NCI-H345 (cell line): ENCODE results near the gene ADAMTS2.
A peak's percentile ranks its signal among the peaks of the same experiment; 100 is the strongest.

ENCODE experiments used
- DNase-seq: peaks from one replicate; lab custom pipeline; 2025; lab: John Stamatoyannopoulos, UW

Gene ADAMTS2

DNA sequence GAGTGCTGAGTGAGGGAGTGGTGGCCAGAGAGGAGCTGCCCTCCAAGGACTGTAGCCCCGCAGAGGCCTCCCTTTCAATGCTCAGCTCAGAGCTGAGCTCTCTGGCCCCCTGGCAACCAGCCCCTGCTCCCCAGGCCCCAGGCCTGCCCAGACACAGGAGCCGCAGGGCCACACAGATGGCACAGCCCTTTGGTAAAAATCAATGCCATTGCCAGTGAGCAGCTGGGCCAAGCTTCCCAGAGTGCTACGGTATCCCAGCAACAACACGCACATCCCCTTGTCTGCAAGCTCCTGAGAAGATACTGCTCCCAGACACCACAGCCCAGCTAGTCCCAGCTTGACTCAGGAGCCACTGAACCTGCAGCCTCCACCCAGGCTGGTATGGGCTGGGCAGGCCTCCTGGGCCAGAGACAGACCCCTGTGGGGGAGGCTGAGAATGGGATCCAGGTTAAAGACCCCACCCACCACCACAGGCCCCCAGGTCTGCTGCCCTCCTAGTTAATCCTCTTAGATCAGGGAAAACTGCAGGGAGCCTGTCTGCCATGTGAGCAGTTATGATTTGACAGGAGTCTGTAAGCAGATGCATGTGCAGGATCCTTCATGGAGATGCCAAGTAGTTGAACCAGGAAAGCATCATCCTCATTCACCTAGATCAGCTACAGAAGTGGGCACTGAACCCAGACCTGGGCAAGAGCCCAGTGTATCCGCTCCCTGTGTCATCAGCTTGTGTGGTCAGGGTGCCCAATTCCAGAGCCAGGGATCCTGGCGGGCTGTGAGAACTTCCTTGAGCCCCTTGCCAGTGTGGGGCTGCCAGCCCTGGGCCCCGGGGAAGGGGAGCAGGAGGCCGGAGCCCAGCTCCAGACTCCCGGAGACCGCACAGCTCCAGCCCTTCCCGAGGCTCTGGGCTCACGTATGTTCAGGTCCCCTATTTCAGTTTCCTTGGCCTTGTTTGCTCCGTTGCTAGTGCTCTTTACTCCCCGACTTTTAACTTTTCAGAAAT, 26.7 kb upstream of the ADAMTS2 start:
- DNase-seq, result peak; percentile 78

DNA sequence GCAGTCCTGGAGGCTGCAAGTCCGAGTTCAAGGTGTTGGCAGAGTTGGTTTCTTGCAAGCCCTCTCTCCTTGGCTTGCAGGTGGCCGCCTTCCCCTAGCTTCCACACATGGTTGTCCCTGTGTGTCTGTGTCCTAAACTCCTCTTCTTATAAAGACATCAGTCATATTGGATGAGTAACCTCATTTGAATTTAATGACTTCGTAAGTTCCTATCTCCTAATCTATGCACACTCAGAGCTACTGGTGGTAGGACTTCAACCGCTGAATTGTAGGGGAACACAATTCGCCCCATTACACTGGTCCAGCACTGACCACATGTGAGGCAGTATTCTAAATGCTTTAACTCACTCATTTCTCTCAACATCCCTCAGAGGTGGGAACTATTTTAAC, 25.9 kb upstream of the ADAMTS2 start:
- DNase-seq, result no peak

DNA sequence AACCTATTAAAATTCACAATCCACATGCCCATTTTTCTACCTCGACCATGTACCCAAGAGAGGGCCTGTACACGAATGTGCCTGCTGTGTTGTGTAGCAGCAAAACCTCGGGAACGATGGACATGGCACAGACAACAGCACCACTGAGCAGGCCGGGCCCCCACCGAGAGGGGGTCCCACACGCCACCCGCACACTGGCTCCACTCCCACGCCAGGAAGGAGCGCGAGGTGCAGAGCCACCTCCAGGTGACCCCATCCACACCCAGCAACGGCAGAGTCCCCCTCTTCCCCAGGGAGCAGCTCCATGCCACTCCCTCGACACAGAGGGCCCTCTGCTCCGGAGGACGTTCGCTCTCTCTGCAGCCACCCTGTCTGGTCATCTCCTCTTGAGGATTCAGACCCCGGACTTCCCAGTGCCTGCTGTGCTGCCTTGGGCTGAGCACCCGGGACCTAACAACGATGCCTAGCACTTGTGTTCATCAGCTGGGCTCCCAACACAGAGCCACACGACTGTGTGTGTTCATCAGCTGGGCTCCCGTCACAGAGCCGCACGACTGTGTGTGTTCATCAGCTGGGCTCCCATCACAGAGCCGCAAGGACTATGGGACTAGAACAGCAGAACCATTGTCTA, 25.3 kb upstream of the ADAMTS2 start:
- no peak for DNase-seq

DNA sequence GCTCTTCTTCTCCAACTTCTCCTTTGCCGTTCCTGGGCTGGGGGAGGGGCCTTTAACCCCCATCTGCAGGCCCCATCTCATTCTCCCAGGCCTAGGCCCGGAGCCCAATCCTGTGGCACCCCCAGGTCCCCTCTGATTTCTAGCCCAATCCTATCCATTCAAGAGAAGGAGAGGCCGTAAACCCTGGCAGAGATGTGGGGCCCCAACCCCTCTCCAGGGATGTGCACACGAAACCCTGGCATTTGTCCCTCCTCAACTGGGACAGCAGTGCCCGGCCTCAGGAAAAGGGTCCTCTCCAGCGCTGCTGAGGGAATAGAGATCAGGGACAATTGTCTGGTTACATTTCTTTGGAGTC, 24.2 kb upstream of the ADAMTS2 start:
- DNase-seq, result no peak

DNA sequence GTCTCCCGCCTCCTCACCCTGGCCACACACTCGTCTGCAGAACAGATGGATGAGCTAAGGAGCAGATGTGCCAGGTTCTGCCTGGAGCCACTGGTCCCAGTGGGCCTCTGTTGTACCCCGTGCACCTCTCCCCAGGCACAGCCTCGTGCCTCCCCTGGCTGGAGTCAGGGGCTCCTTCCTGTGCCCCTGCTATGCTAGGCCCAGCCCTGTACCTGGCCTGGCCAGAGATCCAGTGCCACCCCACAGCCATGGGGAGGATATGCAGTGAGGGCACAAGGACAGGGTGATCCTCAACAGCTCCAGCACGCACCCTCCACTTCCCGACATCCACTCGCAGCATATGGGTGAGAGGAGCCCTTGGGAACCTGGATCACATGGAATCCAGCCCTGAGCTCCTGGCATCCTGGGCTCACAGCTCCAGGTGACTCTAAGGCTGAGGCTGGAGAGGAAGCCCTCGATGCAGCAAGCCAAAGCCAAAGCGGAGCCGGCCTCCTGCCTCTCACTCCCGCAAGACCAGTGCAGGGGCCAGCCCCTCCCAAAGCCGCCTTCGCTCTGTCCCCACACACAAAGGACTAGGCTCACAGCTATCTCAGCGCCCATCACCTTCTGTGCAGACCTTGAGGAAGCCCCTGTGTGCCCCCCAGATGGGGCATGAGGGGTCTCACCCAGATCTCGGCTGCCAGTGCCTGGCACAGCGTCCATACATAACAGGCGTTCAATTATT, 23.7 kb upstream of the ADAMTS2 start:
- no peak for DNase-seq

DNA sequence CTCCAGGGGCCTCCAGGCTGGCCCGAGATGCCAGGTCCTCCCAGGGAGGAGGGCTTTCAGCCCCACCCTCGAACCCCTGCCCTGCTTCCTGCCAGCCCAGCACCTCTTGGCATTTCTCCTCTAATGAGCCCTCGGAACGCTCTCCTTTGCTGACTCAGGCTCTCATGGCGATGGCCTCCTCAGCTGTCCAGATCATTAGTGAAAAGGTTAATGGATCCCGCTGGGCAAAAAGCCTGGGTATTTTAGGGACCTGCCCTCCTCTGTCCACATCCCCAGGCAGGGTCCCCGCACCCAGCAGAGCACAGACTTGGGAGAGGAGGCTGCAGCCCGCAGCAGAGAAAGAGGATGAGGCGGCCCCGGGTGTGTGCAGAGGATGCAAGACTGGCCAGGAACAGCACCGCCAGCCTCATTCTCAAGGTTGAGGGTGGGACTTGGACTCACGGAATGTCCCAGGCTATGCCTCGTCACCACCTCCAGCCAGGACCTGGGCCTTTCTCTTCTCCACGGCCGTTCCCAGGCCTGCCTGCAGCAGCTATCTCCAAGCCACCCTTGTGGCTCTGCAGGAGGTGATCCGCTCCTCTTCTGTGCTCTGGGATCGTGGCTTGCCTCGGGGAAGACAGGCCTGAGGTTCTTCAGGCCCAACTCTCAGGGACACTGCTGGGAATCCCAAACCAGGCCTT, 23.0 kb upstream of the ADAMTS2 start:
- DNase-seq, result no peak

DNA sequence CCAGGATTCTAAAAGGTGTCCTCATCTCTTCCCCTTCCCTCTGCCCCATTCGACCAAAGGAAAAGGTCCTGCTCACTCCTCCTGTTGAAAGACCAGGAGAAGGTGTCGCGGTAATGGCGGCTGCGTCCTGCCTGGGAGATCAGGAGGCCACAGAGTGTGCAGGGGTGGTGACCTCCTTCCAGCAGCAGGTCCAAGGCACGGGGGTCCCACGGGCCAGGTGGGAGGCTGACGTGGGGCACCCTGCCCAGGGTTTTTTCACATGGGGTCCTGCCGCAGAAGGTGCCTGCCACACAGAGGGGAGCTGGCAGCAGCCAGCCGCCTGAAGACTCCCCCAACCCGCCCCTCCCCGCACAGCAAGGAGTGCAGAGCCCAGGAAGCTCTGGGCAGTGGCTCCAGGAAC, 22.2 kb upstream of the ADAMTS2 start:
- no peak for DNase-seq

DNA sequence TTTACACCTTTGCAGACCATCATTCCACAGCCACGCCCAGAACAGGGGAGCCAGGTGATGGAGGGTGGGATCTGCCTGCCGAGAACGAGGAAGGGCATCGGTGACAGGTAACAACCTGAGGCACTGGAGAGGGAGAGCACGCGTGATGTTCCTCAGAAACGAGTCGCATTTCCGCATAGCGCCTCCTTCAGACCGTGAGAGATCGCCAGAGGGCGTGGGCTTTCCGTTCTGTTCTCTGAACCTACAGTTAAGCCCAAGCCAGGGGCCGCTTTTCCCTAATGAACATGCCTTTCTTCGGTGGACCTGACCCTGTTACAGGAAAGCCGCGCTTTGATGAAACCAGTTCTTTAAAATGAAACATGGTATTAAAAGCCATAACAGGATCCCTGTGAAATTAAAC, 17.1 kb upstream of the ADAMTS2 start:
- no peak for DNase-seq

DNA sequence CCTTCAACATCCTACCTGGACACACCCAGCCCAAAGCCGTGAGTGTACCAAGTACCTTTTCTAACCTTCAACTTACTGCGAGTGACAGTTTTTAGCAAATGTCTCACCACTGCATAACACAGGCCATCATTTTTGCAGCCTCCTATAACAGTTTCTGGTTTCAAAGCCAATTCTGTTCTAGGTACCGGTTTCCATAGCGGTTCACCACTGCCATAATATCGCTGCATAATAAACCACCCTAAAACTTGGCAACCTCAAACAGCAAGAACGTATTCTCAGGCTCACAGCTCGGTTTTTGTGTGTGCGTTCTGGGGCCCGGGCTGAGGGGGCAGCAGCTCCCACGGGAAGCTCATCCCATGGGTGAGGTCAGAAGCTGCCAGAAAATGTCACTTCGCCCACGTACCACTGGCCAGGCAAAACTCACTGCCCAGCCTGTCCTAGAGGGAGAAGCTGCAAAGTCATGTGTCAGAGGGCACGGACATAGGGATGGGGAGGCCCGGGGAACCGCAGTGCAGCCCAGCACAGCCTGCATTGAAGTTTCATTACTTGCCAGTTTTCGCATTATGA, 15.9 kb upstream of the ADAMTS2 start:
- DNase-seq, result no peak

DNA sequence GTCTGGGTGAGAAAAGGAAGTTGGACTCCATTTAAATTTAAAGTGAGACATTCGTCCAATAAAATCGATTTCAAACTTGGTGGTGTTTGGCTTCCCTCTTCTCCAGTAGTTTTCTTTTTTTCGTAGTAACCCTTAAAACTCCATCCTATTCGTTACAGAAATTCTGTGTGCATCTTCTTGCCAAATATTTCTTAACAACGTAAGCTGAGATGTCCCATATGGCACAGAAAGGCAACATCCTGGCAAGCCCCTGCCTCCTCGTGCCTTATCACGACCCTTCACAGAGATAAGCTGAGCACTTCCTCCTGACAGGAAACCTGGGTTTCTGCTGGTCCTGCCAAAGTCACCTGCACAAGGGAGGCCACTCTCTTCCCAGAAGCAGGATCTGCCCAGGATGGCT, 11.8 kb upstream of the ADAMTS2 start:
- DNase-seq, result no peak

DNA sequence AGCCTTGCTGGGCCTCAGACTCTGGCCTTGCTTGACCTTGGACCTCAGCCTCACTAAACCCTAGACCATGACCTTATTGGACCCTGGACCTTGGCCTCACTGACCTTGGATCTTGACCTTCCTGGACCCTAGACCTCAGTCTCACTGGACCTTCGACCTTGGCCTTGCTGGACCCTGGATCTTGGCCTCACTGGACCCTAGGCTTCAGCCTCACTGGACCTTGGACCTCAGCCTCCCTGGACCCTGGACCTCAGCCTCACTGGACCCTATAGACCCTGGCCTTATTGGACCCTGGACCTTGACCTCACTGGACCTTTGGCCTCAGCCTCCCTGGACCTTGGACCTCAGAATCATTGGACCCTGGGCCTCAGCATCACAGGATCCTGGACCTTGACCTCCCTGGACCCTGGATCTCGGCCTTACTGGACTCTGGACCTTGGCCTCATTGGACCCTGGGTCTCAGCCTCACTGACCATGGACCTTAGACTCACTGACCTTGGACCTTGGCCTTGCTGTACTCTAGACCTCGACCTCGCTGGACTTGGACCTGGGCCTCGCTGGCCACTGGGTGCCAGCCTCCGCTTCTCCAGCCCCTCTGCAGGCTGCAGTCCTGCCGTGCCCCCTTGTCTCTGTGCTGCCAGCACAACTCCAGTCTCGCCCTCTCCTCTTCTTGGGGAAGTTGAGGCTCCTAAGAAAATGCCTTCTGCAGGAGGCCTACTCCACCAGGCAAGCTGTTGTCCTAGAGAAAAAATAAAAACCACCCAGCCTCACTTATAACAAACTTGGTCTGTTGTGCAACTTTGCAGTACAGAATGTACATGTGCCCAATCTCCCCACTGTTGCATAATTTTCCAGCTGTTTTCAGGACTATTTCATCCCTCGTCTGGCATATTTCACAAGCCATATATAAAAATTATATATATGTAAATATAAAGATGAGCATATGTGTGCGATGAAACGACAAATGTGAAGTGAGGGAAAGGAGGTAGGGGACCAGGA, 11.0 kb upstream of the ADAMTS2 start:
- DNase-seq, result no peak

DNA sequence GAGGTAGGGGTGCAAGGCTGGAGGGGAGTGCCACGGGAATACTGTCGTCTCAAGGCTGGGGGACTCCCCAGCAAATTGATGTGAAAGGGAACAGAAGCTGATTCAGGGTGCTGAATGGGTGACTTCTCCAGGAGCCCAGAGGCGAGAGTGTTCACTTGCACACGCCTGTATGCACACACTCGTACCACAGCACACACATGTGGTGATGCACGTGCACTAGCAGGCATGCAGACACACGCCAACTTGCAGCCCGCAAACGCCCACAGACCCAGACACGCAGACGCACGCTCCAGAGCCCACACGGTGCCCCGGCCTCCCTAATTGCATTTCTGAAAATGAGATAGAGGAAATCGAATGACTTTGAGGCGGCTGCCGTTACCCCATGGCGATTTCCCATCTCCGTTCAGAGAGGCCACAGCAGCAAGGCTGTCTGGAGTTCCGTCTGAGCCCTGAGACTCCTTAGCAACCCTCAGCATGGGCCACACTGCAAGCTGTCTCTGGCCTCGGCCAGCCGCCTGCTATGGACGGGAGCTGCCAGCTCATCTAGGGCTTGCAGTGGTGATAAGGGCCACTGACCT, 9.1 kb upstream of the ADAMTS2 start:
- DNase-seq, result no peak

DNA sequence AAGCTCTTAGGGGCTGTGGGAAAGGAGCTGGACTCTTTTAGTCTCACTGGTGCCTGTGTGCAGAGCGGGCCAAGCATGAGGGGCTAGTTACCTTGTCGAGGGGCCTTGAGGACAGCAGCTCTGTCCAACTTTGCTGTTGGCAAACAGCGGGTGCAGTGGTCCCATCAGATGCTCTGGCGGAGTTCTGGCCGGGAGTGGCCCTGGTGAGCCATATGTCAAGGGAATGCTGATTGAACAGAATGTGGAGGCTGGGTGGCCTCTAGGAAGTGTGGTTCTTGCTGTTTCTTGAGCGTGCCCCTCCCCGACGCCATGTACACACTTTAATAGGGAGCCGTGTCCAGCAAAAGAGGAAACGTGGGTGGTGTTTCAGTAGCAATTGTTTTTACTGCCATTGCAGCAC, 3.6 kb upstream of the ADAMTS2 start:
- no peak for DNase-seq

DNA sequence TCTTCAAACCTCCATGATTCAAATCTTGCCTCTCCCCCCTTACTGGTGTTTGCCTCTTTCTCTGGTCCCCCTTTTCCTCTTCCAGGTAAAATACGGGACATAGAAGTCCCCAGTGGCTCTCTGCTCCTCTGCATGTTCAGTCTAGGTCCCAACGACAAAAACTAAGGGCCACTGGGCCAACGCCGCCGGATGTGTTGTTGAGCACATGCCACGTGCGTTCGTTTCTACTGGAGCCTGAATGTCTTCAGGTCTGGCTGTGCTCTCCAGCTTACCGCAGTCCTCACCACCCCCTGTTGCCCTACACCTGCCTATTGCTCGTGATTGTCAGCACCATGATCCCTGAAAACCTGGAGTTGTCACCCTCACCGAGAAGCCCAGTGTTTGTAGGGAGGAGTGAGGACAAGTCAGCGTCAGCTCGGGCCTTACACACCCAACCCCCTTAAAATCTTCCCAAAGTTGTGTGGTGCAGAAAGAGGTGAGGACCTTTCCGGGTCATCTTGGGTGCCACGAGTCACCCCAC, 2.8 kb upstream of the ADAMTS2 start:
- DNase-seq, result no peak

DNA sequence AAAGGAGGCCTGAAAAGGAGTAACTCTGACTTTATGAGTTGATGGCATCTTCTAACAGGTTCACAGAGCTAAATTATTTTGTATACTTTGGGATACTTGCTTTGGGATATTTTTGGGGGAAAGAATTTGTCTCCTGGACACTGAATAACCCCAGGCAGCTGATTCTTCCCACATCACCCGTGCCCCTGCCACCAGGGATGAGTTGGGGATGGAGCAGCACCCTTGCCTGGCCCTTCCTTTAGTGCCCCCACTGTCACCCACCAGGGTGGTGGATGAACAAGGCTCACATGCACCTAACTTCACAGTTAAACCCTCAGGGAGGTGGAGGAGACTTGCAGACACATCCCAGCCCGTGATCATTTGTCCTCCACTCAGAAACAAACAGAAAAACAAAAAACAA, 2.3 kb upstream of the ADAMTS2 start:
- DNase-seq, result no peak

DNA sequence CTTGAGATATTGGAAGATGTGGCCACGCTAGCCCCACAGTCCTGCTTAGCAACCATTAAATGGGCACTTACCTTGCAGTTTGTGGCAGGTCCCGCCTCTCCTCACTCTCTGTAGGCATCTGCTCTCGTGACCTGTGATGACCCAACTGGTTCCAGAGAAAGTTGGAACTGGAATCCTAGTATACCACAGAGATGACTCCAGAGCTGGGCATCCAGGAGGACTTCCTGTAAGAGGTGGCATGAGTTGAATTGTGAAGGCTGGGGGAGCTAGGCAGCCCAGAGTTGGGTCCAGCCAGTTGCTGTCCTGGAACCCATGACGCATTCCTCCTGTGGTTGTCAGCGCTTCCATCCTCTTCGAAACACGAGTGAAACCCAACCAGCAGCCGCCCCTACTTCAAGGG, 1.6 kb upstream of the ADAMTS2 start:
- DNase-seq, result no peak

DNA sequence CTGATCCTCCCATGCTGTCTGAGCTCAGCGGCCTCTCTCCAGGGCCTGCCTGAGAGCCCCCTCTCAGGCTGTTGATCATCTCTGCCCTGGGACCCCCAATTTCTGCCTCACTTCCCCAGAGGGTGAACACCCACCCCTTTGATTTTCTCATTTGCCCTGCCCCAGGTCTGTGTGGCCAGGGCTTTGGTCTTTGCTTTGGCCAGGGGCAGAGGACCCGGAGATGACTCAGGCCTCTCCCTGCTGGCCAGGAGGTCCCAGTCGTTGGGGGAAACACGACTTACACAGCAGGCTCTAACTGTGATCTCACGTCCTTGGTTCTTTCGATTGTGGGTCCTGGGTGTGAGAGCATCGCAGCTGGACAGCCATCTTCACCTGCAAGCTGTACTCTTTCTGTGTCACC, 1.1 kb upstream of the ADAMTS2 start:
- DNase-seq, result no peak

DNA sequence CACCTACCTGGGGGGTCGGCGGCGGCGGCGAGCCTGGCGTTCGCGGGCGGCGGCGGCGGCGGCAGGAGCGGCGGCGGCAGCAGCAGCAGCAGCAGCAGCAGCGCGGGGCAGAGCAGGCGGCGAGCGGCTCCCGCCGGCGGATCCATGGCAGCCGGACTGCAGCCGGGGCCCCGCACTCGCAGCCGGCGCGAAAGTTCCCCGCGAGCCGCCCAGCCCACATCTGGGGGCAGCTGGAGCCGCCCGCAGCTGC, 153 bp downstream of the ADAMTS2 start:
- peak; percentile 21 for DNase-seq

DNA sequence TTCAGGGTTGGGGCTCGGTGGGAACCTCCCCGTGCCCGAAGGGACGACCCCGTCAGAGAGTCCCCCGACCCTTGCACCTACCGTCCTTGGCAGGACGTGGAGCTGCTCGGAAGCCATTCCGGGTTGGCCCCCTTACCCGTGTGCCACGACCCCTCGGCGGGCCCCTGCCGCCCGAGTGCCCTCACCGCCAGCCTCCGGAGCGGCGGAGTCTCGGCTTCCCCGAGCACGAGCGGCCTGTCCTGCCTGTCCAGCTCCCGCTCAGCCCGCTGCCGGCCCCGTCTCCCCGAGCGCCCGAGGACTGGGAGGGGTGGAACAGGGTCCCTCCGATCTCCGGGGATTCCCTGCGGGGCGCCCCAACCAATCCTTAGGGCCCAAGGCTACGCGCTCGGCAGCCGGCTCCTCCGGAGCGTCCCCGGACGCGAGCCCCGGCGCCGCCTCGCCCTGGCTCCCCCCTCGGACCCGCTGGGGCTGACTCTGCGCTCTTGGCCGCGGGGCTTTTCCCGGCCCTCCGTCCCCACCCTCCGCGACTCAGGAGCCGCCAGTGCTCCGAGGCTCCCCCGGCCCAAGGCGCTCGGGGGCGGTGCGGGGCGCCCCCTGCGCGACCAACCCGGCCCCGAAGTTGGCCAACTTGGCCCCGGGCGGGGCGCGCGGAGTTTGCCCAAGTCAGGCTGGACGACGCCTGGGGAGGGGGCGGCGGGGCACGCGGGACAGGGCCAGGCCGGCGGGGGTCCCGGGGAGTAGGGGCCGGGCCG, 654 bp downstream of the ADAMTS2 start:
- no peak for DNase-seq
